ENCODE data around the gene ZNF474. TPM values are rescaled to one million over a fixed set of nuclear protein-coding genes. Genes with fewer than 3 reads are reported as not detected.

ZNF474 gene
- total RNA-seq, result not detected

- Histone ChIP-seq H3K27me3 (no peaks in the 10 kb centered on the region), H3K9me3 (no peaks in the 10 kb centered on the region), H3K36me3 (replicated peaks in 1 of 2; ENCODE audit: insufficient read depth in 1 of 2, low read depth in 2 of 2) (no peaks in the 10 kb centered on the region), H3K27ac (no peak within 1 kb of the TSS), H3K4me3 (no peak within 1 kb of the TSS), H3K4me1 (no peaks in the 10 kb centered on the region)
- ATAC-seq, result no peak
- peak in 3 of 4 donors; percentile 13 to 32 (median 13) for DNase-seq
- WGBS, 2 donors, result 6 to 14% methylated on average over 4 of the region's 4 CpGs
- intact Hi-C loops (cut with DNase I), result no loop called here
- TF ChIP-seq, protein P1, sequence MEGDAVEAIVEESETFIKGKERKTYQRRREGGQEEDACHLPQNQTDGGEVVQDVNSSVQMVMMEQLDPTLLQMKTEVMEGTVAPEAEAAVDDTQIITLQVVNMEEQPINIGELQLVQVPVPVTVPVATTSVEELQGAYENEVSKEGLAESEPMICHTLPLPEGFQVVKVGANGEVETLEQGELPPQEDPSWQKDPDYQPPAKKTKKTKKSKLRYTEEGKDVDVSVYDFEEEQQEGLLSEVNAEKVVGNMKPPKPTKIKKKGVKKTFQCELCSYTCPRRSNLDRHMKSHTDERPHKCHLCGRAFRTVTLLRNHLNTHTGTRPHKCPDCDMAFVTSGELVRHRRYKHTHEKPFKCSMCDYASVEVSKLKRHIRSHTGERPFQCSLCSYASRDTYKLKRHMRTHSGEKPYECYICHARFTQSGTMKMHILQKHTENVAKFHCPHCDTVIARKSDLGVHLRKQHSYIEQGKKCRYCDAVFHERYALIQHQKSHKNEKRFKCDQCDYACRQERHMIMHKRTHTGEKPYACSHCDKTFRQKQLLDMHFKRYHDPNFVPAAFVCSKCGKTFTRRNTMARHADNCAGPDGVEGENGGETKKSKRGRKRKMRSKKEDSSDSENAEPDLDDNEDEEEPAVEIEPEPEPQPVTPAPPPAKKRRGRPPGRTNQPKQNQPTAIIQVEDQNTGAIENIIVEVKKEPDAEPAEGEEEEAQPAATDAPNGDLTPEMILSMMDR (IDR thresholded peaks at IDR 0.05), result no peak
- TF ChIP-seq POLR2A (IDR thresholded peaks at IDR 0.05), result no peak
Observed at GRCh38 chr5:122129306-122129705, at the start of gene ZNF474. Gene ZNF474 (plus strand): TSS chr5:122129546. CDS start chr5:122151991, 22,445 bp downstream.

- intact Hi-C loops (cut with DNase I), result no loop called here
- TF ChIP-seq POLR2A (IDR thresholded peaks at IDR 0.05), result no peak
- TF ChIP-seq, protein P1 (IDR thresholded peaks at IDR 0.05), result no peak
- 60 to 72% methylated on average over 2 of the region's 2 CpGs for WGBS, 2 donors
- Histone ChIP-seq H3K4me3 (no peak overlapping the region), H3K27ac (no peak overlapping the region), H3K27me3 (no peaks in the 10 kb centered on the region), H3K4me1 (peaks cover 21% of the 10 kb centered on the region), H3K36me3 (replicated peaks in 1 of 2; ENCODE audit: insufficient read depth in 1 of 2, low read depth in 2 of 2) (no peaks in the 10 kb centered on the region), H3K9me3 (no peaks in the 10 kb centered on the region)
- ATAC-seq, result no peak
- no peak for DNase-seq
Observed at GRCh38 chr5:122081541-122081940, 47.8 kb upstream of the ZNF474 start.

DNA sequence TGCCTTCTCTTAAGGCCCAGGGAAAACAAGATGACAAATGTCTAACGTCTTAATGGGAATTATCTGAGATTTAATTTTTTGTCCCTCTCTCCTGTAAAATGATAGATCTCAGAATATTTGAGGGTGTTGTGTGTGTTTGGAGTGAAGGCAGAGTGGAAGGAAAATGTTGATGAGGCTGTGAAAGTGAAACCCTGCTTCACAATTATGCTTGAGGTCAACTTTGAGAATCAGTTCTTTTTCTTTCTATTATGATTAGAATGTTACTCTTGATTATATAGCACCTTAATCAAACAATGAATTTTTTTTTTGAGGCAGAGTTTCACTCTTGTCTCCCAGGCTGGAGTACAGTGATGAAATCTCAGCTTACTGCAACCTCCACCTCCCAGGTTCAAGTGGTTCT is 45.8 kb upstream of the ZNF474 start:
- Histone ChIP-seq H3K27ac (no peak overlapping the region), H3K4me1 (peaks cover under 1% of the 10 kb centered on the region), H3K27me3 (no peaks in the 10 kb centered on the region), H3K9me3 (no peaks in the 10 kb centered on the region), H3K36me3 (replicated peaks in 1 of 2; ENCODE audit: insufficient read depth in 1 of 2, low read depth in 2 of 2) (no peaks in the 10 kb centered on the region), H3K4me3 (no peak overlapping the region)
- 75 to 77% methylated on average over 1 of the region's 1 CpG for WGBS, 2 donors
- intact Hi-C loops (cut with DNase I), result no loop called here
- DNase-seq, result no peak
- TF ChIP-seq, protein P1 (IDR thresholded peaks at IDR 0.05), result no peak
- TF ChIP-seq POLR2A (IDR thresholded peaks at IDR 0.05), result no peak
- no peak for ATAC-seq

DNA sequence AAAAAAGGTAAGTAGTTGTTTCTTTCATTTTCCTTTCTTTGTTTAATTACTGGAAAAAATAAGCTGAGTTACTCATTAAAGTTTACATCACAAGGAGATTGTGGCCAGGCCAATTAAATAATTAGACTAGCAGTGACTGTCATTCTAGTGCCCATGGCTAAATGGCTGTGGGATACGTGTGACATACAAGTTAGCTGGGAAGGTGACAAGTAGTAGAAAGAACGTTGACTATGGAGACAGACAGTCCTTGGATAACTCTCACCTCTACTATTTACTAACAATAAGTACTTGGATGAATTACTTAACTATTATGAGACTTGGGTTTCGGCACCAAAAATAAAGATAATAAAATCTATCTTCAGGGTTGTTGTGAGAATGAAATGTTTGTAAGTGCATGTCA is 44.3 kb upstream of the ZNF474 start:
- Histone ChIP-seq H3K4me1 (no peaks in the 10 kb centered on the region), H3K4me3 (no peak overlapping the region), H3K27ac (no peak overlapping the region), H3K27me3 (no peaks in the 10 kb centered on the region), H3K36me3 (replicated peaks in 1 of 2; ENCODE audit: insufficient read depth in 1 of 2, low read depth in 2 of 2) (no peaks in the 10 kb centered on the region), H3K9me3 (no peaks in the 10 kb centered on the region)
- intact Hi-C loops (cut with DNase I), result no loop called here
- ATAC-seq (no peak), DNase-seq (no peak)
- TF ChIP-seq POLR2A (IDR thresholded peaks at IDR 0.05), result no peak
- TF ChIP-seq, protein P1 (IDR thresholded peaks at IDR 0.05), result no peak
- WGBS, 2 donors, result 58 to 64% methylated on average over 3 of the region's 3 CpGs

Data from body of pancreas (tissue), 4 donors.